Vagina (tissue), 2 donors: Measurements from ENCODE around the gene CAPN7.

Experiments used
- POLR2A ChIP-seq, 2 donors: fragments of 450-650 bp; IDR thresholded peaks; one replicate each; pipeline ENCODE4 v1.6.1; 2017; ENCODE audit warnings: antibody characterized with exemption in 2 of 2, mild to moderate bottlenecking in 2 of 2, moderate library complexity in 2 of 2
- POLR2AphosphoS5 ChIP-seq, 2 donors: sonication (generic); formaldehyde crosslinking; IDR thresholded peaks; one replicate each; pipeline ENCODE4 v1.9.0; 2017; ENCODE audit warnings: antibody characterized with exemption in 2 of 2, mild to moderate bottlenecking in 2 of 2, low read depth in 1 of 2; ENCODE audit not compliant: insufficient read depth in 1 of 2
- TF ChIP-seq, protein P1 (sequence below), 3 experiments: fragments of 450-650 bp in 2 of 3; fragments of 200-600 bp in 1 of 3; sonication (generic) in 1 of 3; IDR thresholded peaks; one replicate each; pipeline ENCODE4 v1.5.1; 2017 to 2019; ENCODE audit warnings: antibody characterized with exemption in 3 of 3, mild to moderate bottlenecking in 2 of 3, moderate library complexity in 2 of 3

DNA sequence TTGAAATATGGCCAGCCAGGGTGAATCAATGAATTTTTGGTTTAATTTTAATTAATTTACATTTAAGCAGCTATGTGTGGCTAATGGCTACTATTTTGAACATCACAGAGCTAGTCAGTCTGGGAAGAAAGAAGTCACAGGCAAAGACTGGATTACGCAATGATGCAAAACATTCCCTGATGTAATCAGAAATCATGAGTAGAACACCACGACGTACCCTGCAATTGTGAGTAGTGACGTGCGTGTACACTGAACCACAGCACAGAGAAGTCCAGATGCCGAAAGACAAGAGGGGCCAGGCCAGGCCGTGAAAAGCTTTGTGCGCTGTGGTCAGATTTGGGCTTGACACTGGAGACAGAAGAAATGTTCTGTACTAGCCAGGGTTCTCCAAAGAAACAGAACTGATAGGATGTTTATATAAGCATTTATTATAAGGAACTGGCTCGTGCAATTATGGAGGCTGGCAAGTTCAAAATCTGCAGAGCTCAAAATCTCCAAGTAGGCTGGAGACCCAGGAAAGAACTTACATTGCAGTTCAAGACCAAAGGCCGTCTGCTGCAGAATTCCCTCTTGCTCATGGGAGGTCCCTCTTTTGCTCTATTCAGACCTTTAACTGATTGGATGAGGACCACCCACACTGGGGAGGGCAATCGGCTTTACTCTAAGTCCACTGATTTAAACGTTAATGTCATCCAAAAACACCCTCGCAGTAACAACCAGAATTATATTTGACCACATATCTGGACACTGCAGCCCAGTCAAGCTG is 81.7 kb downstream of the CAPN7 start:
- TF ChIP-seq POLR2A (IDR thresholded peaks at IDR 0.05) (peak in 1 of 2 donors; percentile 22), POLR2AphosphoS5 (IDR thresholded peaks at IDR 0.05; ENCODE audit: insufficient read depth in 1 of 2, low read depth in 1 of 2) (peak; percentile 47 to 73)
- TF ChIP-seq, protein P1, sequence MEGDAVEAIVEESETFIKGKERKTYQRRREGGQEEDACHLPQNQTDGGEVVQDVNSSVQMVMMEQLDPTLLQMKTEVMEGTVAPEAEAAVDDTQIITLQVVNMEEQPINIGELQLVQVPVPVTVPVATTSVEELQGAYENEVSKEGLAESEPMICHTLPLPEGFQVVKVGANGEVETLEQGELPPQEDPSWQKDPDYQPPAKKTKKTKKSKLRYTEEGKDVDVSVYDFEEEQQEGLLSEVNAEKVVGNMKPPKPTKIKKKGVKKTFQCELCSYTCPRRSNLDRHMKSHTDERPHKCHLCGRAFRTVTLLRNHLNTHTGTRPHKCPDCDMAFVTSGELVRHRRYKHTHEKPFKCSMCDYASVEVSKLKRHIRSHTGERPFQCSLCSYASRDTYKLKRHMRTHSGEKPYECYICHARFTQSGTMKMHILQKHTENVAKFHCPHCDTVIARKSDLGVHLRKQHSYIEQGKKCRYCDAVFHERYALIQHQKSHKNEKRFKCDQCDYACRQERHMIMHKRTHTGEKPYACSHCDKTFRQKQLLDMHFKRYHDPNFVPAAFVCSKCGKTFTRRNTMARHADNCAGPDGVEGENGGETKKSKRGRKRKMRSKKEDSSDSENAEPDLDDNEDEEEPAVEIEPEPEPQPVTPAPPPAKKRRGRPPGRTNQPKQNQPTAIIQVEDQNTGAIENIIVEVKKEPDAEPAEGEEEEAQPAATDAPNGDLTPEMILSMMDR (IDR thresholded peaks at IDR 0.05): no peak
